ENCODE results near the gene EHMT1. TPM values are rescaled to one million over a fixed set of nuclear protein-coding genes. Genes with fewer than 3 reads are reported as not detected.

Gene EHMT1
- total RNA-seq, 6 experiments from 2014 or later, result 26.8 to 51.9 (median 36.7) TPM

DNA sequence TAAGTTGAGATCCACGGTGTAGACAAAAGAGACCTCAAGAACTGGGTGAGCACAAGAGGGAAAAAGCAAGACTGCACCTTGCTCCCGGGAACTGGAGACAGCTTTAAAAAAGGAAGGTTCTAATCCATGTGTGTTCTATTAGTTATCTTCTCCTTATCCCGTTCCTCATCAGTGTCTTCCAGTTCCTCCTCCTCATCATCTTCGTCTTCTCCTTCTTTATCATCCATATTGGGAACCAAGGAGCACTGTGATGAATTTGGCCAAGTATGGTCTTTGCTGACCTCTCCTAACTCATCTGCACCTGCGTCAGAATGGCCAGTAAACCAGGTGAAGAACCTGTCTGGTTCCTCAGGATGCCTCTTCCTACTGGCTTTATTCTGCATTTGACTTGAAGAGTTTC is 22.1 kb downstream of the EHMT1 start:
- no peaks in the 10 kb centered on the region for H3K9me3 ChIP-seq
- H3K27ac ChIP-seq, result no peak overlapping the region
- no peak for TF ChIP-seq POLR2A (IDR thresholded peaks at IDR 0.05)
- TF ChIP-seq, protein P1, sequence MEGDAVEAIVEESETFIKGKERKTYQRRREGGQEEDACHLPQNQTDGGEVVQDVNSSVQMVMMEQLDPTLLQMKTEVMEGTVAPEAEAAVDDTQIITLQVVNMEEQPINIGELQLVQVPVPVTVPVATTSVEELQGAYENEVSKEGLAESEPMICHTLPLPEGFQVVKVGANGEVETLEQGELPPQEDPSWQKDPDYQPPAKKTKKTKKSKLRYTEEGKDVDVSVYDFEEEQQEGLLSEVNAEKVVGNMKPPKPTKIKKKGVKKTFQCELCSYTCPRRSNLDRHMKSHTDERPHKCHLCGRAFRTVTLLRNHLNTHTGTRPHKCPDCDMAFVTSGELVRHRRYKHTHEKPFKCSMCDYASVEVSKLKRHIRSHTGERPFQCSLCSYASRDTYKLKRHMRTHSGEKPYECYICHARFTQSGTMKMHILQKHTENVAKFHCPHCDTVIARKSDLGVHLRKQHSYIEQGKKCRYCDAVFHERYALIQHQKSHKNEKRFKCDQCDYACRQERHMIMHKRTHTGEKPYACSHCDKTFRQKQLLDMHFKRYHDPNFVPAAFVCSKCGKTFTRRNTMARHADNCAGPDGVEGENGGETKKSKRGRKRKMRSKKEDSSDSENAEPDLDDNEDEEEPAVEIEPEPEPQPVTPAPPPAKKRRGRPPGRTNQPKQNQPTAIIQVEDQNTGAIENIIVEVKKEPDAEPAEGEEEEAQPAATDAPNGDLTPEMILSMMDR (IDR thresholded peaks at IDR 0.05), result no peak
- H3K4me3 ChIP-seq, result no peak overlapping the region
- no peak for DNase-seq
- WGBS (ENCODE audit: insufficient coverage, low coverage, low lambda C conversion rate, missing lambda C conversion rate), result 92% methylated on average over 5 of the region's 5 CpGs
- H3K27me3 ChIP-seq, result no peaks in the 10 kb centered on the region
- no peak for ATAC-seq
- intact Hi-C loops (cut with DNase I), result no loop called here
- peaks cover 0 to 12% (median 3%) of the 10 kb centered on the region in 4 donors for H3K4me1 ChIP-seq
- H3K36me3 ChIP-seq, result peaks cover 0 to 3% (median 0%) of the 10 kb centered on the region in 4 donors

- H3K4me1 ChIP-seq, result peaks cover 0 to 12% (median 3%) of the 10 kb centered on the region in 4 donors
- no peaks in the 10 kb centered on the region for H3K27me3 ChIP-seq
- no peak for DNase-seq
- H3K9me3 ChIP-seq, result no peaks in the 10 kb centered on the region
- no peak for ATAC-seq
- no peak overlapping the region for H3K27ac ChIP-seq
- TF ChIP-seq POLR2A (IDR thresholded peaks at IDR 0.05), result no peak
- TF ChIP-seq, protein P1 (IDR thresholded peaks at IDR 0.05), result no peak
- H3K36me3 ChIP-seq, result peaks cover 0 to 3% (median 0%) of the 10 kb centered on the region in 4 donors
- WGBS (ENCODE audit: insufficient coverage, low coverage, low lambda C conversion rate, missing lambda C conversion rate), result 100% methylated on average over 7 of the region's 10 CpGs
- intact Hi-C loops (cut with DNase I), result no loop called here
- no peak overlapping the region for H3K4me3 ChIP-seq
Observed at GRCh38 chr9:137642118-137642601, 23.4 kb downstream of the EHMT1 start.

- Histone ChIP-seq H3K27ac (no peak overlapping the region), H3K4me1 (peaks cover 0 to 12% (median 3%) of the 10 kb centered on the region in 4 donors), H3K27me3 (no peaks in the 10 kb centered on the region), H3K4me3 (no peak overlapping the region), H3K9me3 (no peaks in the 10 kb centered on the region), H3K36me3 (peaks cover 0 to 3% (median 0%) of the 10 kb centered on the region in 4 donors)
- DNase-seq (no peak), ATAC-seq (no peak)
- intact Hi-C loops (cut with DNase I), result no loop called here
- WGBS (ENCODE audit: insufficient coverage, low coverage, low lambda C conversion rate, missing lambda C conversion rate), result 93% methylated on average over 3 of the region's 5 CpGs
- no peak for TF ChIP-seq POLR2A (IDR thresholded peaks at IDR 0.05)
- TF ChIP-seq, protein P1 (IDR thresholded peaks at IDR 0.05), result no peak
Observed at GRCh38 chr9:137642892-137643291, 24.1 kb downstream of the EHMT1 start.

DNA sequence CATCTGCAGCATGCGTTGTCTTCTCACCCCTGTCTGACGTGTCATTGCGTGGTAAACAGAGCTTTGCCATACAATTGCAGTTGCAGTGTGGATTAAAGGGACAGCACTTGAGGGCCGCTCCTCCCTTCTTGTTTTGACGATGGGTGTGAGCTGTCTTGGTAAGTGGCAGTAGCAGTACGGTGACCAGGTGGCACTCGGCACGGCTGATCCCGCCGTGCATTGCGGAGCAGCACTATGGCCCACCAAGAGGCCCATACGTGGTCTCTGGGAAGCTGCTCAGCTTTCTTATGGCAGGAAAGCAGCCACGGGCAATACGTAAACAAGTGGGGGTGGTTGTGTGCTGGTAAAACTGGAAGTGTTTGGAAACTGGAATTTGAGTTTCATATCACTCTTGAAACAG is 25.1 kb downstream of the EHMT1 start:
- peaks cover 0 to 7% (median 3%) of the 10 kb centered on the region in 4 donors for H3K4me1 ChIP-seq
- WGBS (ENCODE audit: insufficient coverage, low coverage, low lambda C conversion rate, missing lambda C conversion rate), result 95% methylated on average over 12 of the region's 14 CpGs
- intact Hi-C loops (cut with DNase I), result no loop called here
- no peaks in the 10 kb centered on the region for H3K9me3 ChIP-seq
- ATAC-seq (no peak), DNase-seq (no peak)
- no peaks in the 10 kb centered on the region for H3K27me3 ChIP-seq
- no peak overlapping the region for H3K27ac ChIP-seq
- peaks cover 0 to 3% (median 0%) of the 10 kb centered on the region in 4 donors for H3K36me3 ChIP-seq
- no peak overlapping the region for H3K4me3 ChIP-seq
- no peak for TF ChIP-seq POLR2A (IDR thresholded peaks at IDR 0.05)
- TF ChIP-seq, protein P1 (IDR thresholded peaks at IDR 0.05), result no peak

Measured in right lobe of liver (tissue), 6 donors.